ENCODE data around the gene OGFR.

DNA sequence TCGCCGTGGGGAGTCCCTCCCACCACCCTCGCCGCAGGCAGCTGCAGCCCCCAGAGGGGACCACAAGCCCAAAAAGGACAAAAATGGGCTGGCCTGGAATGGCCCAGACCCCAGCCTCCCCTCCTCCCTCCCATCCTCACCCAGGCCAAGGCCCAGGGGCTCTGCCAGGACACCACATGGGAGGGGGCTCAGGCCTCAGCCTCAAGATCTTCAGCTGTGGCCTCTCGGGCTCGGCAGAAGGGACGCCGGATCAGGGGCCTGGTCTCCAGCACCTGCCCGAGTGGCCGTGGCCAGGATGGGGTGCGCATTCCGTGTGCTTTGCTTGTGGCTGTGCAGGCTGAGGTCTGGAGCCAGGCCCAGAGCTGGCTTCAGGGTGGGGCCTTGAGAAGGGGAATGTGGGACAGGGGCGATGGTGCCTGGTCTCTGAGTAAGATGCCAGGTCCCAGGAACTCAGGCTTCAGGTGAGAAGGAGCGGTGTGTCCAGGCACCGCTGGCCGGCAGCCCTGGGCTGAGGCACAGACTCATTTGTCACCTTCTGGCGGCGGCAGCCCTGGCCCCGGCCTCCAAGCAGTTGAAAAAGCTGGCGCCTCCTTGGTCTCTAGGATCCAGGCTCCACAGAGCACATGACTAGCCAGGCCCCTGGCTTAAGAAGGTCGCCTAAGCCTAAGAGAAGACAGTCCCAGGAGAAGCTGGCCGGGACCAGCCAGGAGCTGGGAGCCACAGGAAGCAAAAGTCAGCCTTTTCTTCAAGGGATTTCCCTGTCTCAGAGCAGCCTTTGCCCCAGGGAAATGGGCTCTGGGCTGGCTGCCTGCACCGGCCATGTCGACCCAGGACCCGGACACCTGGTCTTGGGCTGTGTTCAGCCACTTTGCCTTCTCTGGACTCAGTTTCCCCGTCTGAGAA, 43.5 kb upstream of the OGFR start:
- TF ChIP-seq EZH2phosphoT487 (conservative IDR thresholded peaks at IDR 0.05; ENCODE audit: low read length) = no peak
- TF ChIP-seq, protein P1, sequence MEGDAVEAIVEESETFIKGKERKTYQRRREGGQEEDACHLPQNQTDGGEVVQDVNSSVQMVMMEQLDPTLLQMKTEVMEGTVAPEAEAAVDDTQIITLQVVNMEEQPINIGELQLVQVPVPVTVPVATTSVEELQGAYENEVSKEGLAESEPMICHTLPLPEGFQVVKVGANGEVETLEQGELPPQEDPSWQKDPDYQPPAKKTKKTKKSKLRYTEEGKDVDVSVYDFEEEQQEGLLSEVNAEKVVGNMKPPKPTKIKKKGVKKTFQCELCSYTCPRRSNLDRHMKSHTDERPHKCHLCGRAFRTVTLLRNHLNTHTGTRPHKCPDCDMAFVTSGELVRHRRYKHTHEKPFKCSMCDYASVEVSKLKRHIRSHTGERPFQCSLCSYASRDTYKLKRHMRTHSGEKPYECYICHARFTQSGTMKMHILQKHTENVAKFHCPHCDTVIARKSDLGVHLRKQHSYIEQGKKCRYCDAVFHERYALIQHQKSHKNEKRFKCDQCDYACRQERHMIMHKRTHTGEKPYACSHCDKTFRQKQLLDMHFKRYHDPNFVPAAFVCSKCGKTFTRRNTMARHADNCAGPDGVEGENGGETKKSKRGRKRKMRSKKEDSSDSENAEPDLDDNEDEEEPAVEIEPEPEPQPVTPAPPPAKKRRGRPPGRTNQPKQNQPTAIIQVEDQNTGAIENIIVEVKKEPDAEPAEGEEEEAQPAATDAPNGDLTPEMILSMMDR (IDR thresholded peaks at IDR 0.05; ENCODE audit: insufficient read depth, low read length, poor library complexity, severe bottlenecking) = no peak

All from SU-DHL-6 (cell line).